Upper lobe of left lung (tissue), 4 donors: ENCODE results near the gene ITSN1.

Source experiments
- EP300 ChIP-seq, 4 donors: sonication (generic); formaldehyde crosslinking; IDR thresholded peaks; one replicate each; pipeline ENCODE4 v1.5.1; 2017; ENCODE audit warnings: antibody characterized with exemption in 4 of 4, control low read depth in 2 of 4
- POLR2A ChIP-seq, 4 donors: fragments of 450-650 bp; IDR thresholded peaks; one replicate each; pipeline ENCODE4 v1.5.1; 2016 to 2017; ENCODE audit warnings: antibody characterized with exemption in 4 of 4, mild to moderate bottlenecking in 2 of 4
- POLR2AphosphoS5 ChIP-seq, 2 donors: sonication (generic); formaldehyde crosslinking; IDR thresholded peaks; one replicate each; pipeline ENCODE4 v1.5.1; 2017; ENCODE audit warnings: antibody characterized with exemption in 2 of 2
- TF ChIP-seq, protein P1 (sequence below), 6 experiments: fragments of 450-650 bp in 4 of 6; fragments of 200-600 bp in 2 of 6; sonication (generic) in 2 of 6; IDR thresholded peaks; one replicate each; pipeline ENCODE4 v1.5.1; 2016 to 2019; ENCODE audit warnings: antibody characterized with exemption in 6 of 6

DNA sequence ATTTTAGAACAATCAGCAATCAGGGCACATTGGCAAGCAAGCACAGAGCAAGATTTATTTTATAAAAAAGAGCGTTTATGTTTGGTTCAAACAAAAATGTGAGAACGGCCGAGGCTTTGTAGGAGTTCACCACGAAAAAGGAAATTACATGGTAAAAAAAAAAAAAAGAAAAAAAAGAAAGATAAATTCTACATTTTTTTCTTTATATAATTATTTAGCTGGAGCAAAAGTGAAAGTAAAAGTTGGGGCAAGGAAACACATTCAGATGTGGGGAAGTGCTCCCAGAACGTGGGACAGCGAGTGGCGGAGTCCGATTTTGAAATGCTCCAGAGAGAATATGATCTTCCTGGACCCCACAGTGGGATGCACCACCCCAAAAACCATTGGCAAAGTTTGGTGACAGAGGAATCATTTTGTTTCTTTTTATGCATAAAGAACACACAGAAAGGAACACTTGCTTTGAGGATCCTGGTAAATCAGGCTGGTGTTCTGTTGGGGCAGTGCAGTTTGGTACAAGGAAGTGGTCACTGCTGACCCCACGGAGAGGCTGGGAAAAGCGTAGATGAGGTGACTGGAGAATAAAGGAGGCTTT, 289.6 kb downstream of the ITSN1 start:
- TF ChIP-seq, protein P1, sequence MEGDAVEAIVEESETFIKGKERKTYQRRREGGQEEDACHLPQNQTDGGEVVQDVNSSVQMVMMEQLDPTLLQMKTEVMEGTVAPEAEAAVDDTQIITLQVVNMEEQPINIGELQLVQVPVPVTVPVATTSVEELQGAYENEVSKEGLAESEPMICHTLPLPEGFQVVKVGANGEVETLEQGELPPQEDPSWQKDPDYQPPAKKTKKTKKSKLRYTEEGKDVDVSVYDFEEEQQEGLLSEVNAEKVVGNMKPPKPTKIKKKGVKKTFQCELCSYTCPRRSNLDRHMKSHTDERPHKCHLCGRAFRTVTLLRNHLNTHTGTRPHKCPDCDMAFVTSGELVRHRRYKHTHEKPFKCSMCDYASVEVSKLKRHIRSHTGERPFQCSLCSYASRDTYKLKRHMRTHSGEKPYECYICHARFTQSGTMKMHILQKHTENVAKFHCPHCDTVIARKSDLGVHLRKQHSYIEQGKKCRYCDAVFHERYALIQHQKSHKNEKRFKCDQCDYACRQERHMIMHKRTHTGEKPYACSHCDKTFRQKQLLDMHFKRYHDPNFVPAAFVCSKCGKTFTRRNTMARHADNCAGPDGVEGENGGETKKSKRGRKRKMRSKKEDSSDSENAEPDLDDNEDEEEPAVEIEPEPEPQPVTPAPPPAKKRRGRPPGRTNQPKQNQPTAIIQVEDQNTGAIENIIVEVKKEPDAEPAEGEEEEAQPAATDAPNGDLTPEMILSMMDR (IDR thresholded peaks at IDR 0.05), result peak in 1 of 6 experiments; percentile 28
- TF ChIP-seq EP300 (IDR thresholded peaks at IDR 0.05), result no peak
- TF ChIP-seq POLR2A (IDR thresholded peaks at IDR 0.05), result peak in 1 of 4 donors; percentile 20
- TF ChIP-seq POLR2AphosphoS5 (IDR thresholded peaks at IDR 0.05), result no peak
